Measurements from ENCODE around the gene INAFM2.

INAFM2 gene

DNA sequence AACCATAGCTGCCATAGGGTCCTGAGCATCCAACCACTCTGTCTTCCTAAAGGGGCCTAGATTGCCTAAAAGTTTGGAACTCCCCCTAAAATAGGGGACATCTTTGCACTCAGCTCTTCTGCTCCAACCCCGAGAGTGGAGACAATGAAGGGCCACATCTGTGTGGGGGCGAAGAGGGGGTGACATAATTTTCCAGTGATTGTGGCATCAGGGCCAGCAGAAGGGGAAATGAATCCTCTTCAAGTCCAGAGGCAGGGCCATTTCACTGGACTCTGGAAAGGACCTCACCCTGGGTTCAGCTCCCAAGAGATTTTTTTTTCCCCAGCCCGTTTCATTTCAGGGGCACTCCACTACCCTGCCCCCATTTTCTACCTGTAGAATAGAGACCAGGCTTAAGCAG, 36.0 kb upstream of the INAFM2 start:
- TF ChIP-seq, protein P1, sequence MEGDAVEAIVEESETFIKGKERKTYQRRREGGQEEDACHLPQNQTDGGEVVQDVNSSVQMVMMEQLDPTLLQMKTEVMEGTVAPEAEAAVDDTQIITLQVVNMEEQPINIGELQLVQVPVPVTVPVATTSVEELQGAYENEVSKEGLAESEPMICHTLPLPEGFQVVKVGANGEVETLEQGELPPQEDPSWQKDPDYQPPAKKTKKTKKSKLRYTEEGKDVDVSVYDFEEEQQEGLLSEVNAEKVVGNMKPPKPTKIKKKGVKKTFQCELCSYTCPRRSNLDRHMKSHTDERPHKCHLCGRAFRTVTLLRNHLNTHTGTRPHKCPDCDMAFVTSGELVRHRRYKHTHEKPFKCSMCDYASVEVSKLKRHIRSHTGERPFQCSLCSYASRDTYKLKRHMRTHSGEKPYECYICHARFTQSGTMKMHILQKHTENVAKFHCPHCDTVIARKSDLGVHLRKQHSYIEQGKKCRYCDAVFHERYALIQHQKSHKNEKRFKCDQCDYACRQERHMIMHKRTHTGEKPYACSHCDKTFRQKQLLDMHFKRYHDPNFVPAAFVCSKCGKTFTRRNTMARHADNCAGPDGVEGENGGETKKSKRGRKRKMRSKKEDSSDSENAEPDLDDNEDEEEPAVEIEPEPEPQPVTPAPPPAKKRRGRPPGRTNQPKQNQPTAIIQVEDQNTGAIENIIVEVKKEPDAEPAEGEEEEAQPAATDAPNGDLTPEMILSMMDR (conservative IDR thresholded peaks at IDR 0.05; ENCODE audit: control insufficient read depth, insufficient read depth, low read depth, low read length), result no peak
- no peak overlapping the region for H3K4me3 ChIP-seq (ENCODE audit: control insufficient read depth, low read depth, low read length)
- no peak for DNase-seq (ENCODE audit: low read depth)

DNA sequence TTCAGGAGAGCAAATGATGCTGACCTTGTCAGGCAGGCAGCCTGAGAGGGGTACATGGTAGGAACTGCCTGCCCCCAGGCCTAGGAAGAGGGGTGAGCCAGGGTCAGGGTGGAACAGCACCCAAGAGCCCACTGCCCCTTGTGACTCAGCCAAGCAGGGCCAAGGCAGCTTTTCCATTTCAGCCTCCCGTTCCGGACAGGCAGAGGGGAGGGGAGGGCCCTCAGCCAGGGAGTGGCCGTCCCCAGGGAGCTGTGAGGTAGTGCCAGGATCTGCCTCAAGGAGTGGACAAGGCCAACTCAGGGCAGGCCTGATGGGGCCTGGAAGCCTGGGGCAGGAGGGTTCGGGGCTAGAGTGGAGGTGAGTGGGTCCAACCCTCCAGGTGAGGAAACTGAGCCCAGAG, 35.5 kb upstream of the INAFM2 start:
- H3K4me3 ChIP-seq (ENCODE audit: control insufficient read depth, low read depth, low read length), result no peak overlapping the region
- TF ChIP-seq, protein P1 (conservative IDR thresholded peaks at IDR 0.05; ENCODE audit: control insufficient read depth, insufficient read depth, low read depth, low read length), result no peak
- DNase-seq (ENCODE audit: low read depth), result no peak

DNA sequence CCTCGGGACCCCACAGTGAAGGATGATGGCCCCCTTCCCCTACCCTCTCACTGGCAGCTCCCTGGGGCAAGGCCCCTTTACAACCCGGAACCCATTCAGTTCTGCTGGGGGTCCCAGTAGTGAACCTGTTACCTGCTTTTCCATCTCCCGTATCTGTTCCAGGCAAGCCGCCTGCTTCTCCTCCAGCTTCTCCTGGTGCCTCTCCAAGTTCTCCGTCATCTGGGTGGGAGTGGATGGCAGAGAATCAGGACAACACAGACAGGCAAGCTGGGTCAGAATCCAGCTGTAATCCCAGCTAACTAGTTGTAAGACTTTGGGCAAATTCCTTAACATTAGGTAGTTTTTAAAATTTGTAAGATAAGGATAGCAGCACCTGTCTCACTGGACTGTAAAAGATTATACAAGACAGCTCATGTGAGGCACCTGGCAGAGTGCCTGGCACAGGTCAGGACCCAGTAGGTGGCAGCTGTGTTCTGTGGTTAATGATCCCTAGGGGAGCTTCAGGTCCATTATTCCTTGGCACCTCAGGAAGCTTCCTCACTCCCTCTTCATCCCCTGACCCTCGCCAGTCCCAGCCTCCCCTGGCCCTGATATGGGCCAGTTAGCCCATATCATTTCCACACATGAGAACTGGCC, 34.2 kb upstream of the INAFM2 start:
- DNase-seq (ENCODE audit: low read depth), result no peak
- TF ChIP-seq, protein P1 (conservative IDR thresholded peaks at IDR 0.05; ENCODE audit: control insufficient read depth, insufficient read depth, low read depth, low read length), result no peak
- H3K4me3 ChIP-seq (ENCODE audit: control insufficient read depth, low read depth, low read length), result no peak overlapping the region

DNA sequence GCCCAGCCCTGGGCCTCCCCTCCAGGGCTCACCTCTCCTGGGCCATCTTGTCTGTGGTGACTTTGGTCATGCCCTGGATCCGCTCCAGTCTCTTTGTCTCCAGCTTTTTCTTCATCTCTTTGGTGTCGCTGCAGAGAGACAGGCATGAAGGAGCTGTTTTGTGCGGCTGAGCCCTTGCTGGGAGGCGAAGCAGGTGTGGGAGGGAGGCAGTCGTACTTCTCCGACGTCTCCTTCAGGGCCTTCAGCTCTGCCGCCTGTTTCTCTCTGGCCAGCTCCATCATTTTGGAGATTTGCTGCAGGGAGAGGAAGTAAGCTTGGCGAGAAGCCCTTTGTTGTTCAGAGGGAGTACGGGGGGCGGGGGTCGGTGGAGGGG, 33.0 kb upstream of the INAFM2 start:
- H3K4me3 ChIP-seq (ENCODE audit: control insufficient read depth, low read depth, low read length), result no peak overlapping the region
- no peak for DNase-seq (ENCODE audit: low read depth)
- TF ChIP-seq, protein P1 (conservative IDR thresholded peaks at IDR 0.05; ENCODE audit: control insufficient read depth, insufficient read depth, low read depth, low read length), result no peak

DNA sequence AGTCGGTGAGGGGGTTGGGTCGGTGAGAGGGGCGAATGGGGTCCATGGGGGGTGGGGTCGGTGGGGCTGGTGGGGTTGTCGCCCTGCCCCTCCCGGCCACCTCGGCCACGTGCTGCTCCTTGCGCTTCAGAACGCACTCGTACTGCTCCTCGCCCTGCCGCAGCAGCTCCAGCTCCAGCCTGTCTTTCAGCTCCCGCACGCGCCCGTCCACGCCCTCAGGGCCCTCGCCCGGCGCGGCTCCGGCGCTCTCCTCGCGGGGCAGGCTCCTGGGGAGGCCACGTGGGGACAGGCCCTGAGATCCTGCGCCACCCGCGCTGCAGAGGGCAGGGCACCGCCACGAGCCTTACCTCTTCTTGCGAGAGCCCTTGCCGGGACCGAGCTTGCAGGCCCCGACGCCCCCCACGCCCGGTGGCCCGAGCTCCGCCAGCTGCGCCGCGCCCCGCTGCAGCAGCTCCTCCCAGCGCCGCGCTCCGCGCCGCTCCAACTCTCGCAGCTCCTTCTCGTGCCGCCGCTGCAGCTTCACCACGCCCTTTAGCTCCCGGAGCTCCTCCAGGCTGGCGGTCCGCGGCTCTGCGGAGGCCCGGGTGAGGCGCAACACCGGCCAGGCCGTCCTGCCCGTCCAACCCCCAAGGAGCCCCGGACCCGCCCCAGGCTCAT, 32.4 kb upstream of the INAFM2 start:
- peak; percentile 56 for DNase-seq (ENCODE audit: low read depth)
- H3K4me3 ChIP-seq (ENCODE audit: control insufficient read depth, low read depth, low read length), result no peak overlapping the region
- TF ChIP-seq, protein P1 (conservative IDR thresholded peaks at IDR 0.05; ENCODE audit: control insufficient read depth, insufficient read depth, low read depth, low read length), result no peak

DNA sequence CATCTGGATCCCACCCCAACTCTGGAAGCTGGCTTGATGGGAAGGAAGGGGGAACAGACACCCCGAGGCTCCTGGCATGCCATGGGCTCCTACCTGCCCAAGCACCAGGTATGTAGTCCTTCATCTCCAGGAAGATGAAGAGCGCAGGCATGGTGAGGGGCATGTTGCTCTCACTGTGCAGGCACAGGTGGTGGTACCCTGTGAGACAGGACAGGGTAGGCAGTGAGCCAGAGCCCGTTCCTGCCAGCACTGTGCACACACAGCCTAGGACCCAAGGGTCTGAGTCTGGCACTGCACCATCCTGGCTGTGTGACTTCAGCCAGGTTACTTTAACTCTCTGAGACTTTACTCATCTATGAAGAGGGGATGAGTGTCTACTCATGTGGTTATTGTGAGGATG, 31.2 kb upstream of the INAFM2 start:
- H3K4me3 ChIP-seq (ENCODE audit: control insufficient read depth, low read depth, low read length), result no peak overlapping the region
- no peak for DNase-seq (ENCODE audit: low read depth)
- TF ChIP-seq, protein P1 (conservative IDR thresholded peaks at IDR 0.05; ENCODE audit: control insufficient read depth, insufficient read depth, low read depth, low read length), result no peak
